ENCODE data around the gene CCDC7.

The CCDC7 gene

DNA sequence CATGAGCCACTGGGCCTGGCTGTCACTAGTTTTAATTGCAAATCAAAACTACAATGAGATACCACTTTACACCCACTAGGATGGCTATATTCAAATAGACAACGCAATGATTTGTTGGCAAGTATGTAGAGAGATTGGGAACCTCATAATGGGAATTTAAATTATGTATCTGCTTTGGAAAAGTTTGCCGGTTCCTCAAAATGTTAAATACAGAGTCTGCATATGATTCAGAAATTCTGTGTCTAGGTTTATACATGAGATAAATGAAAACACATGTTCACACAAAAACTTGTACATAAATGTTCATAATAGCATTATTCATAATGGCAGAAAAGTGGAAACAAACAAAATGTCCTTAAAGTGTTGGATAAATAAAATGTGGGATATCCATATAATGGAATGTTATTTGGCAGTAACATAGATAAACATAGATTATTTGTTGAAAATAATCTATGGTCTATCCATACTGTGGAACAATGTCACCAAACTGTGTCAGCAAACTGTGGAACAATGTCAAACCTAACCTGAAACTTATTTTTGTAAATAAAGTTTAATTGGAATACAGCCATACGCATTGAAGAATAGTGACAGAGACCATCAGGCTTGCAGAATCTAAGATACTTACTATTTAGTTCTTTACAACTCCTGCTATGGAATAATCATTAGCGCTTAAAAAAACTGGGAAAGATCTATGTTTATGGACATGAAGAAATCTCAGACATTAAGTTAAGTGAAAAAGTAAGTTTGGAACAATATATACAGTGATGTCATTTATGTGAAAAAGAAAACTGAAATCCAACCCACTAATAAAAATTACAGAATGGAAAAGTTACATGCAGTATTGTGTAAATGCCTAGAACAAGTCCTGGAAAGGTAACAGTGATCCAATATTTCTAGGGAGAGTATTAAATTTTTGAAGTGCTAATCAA, 70.9 kb downstream of the CCDC7 start:
- H3K36me3 ChIP-seq (ENCODE audit: control insufficient read depth, insufficient read depth, low read length), result no peaks in the 10 kb centered on the region
- no peak overlapping the region for H2AFZ ChIP-seq
- no peak overlapping the region for H3K4me3 ChIP-seq (ENCODE audit: low read depth, low read length)
- TF ChIP-seq, protein P1, sequence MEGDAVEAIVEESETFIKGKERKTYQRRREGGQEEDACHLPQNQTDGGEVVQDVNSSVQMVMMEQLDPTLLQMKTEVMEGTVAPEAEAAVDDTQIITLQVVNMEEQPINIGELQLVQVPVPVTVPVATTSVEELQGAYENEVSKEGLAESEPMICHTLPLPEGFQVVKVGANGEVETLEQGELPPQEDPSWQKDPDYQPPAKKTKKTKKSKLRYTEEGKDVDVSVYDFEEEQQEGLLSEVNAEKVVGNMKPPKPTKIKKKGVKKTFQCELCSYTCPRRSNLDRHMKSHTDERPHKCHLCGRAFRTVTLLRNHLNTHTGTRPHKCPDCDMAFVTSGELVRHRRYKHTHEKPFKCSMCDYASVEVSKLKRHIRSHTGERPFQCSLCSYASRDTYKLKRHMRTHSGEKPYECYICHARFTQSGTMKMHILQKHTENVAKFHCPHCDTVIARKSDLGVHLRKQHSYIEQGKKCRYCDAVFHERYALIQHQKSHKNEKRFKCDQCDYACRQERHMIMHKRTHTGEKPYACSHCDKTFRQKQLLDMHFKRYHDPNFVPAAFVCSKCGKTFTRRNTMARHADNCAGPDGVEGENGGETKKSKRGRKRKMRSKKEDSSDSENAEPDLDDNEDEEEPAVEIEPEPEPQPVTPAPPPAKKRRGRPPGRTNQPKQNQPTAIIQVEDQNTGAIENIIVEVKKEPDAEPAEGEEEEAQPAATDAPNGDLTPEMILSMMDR (IDR thresholded peaks at IDR 0.05), result no peak
- H3K27ac ChIP-seq, result no peak overlapping the region
- H3K79me2 ChIP-seq, result no peaks in the 10 kb centered on the region
- H3K27me3 ChIP-seq (ENCODE audit: control insufficient read depth, insufficient read depth, low read length), result no peaks in the 10 kb centered on the region
- H3K4me2 ChIP-seq (ENCODE audit: low read length), result no peak overlapping the region
- H3K4me1 ChIP-seq, result no peaks in the 10 kb centered on the region
- H3K9me3 ChIP-seq (ENCODE audit: control insufficient read depth, low read length), result no peaks in the 10 kb centered on the region
- H3K9ac ChIP-seq, result no peak overlapping the region

GRCh38 chr10:32530231-32530630, 84.3 kb downstream of the CCDC7 start:
- Histone ChIP-seq H3K4me1 (no peaks in the 10 kb centered on the region), H3K36me3 (ENCODE audit: control insufficient read depth, insufficient read depth, low read length) (no peaks in the 10 kb centered on the region), H3K27ac (no peak overlapping the region), H3K9me3 (ENCODE audit: control insufficient read depth, low read length) (no peaks in the 10 kb centered on the region), H3K4me3 (ENCODE audit: low read depth, low read length) (no peak overlapping the region), H3K9ac (no peak overlapping the region), H3K4me2 (ENCODE audit: low read length) (no peak overlapping the region), H3K27me3 (ENCODE audit: control insufficient read depth, insufficient read depth, low read length) (no peaks in the 10 kb centered on the region), H3K79me2 (no peaks in the 10 kb centered on the region), H2AFZ (no peak overlapping the region)
- TF ChIP-seq, protein P1 (IDR thresholded peaks at IDR 0.05), result no peak

DNA sequence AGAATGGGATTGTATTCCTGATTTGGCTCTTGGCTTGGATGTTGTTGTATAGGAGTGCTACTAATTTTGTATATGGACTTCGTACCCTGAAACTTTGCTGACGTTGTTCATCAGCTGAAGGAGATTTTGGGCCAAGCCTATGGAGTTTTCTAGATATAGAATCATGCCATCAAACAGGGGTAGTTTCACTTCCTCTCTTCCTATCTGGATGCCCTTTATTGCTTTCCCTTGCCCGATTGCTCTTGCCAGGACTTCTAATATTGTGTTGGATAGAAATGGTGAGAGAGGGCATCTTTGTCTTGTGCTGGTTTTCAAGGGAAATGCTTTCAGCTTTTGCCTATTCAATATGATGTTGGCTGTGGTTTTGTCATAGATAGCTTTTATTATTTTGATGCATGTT, 92.3 kb downstream of the CCDC7 start:
- Histone ChIP-seq H3K9ac (no peak overlapping the region), H3K79me2 (no peaks in the 10 kb centered on the region), H3K4me2 (ENCODE audit: low read length) (no peak overlapping the region), H3K27ac (no peak overlapping the region), H2AFZ (no peak overlapping the region), H3K4me1 (no peaks in the 10 kb centered on the region), H3K27me3 (ENCODE audit: control insufficient read depth, insufficient read depth, low read length) (no peaks in the 10 kb centered on the region), H3K4me3 (ENCODE audit: low read depth, low read length) (no peak overlapping the region), H3K36me3 (ENCODE audit: control insufficient read depth, insufficient read depth, low read length) (no peaks in the 10 kb centered on the region), H3K9me3 (ENCODE audit: control insufficient read depth, low read length) (no peaks in the 10 kb centered on the region)
- TF ChIP-seq, protein P1 (IDR thresholded peaks at IDR 0.05), result no peak

DNA sequence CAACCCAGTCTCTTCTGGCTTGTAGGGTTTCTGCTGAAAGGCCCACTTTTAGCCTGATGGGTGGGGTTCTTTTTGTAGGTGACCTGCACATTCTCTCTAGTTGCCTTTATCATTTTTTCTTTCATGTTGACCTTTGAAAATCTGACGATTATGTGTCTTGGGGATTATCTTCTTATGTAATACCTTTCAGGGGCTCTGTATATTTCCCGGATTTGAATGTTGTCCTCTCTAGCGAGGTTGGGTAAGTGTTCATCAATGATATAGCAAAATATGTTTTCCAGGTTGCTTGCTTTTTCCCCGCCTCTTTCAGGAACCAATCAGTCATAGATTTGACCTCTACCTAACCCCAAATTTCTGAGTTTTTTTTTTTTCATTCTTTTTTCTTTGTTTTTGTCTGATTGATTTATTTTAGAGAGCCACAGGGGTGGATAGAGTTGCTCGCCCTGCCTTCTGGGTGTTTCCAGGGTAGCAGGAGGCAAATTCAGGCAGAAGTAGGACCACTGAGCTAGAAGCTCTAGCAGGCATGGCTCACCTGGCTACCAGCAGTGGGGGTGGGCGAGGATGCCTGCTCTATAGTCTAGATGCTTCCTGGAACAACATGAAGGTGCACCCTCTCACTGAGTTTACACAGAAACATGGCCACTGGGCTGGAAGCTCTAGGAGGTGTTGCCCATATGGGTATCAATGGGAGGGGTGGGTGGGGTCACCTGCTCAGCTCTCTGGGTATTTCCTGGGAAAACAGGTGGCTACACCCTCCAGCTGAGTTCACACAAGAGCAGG, 94.9 kb downstream of the CCDC7 start:
- Histone ChIP-seq H3K79me2 (no peaks in the 10 kb centered on the region), H3K36me3 (ENCODE audit: control insufficient read depth, insufficient read depth, low read length) (no peaks in the 10 kb centered on the region), H2AFZ (no peak overlapping the region), H3K4me3 (ENCODE audit: low read depth, low read length) (no peak overlapping the region), H3K27me3 (ENCODE audit: control insufficient read depth, insufficient read depth, low read length) (no peaks in the 10 kb centered on the region), H3K9me3 (ENCODE audit: control insufficient read depth, low read length) (no peaks in the 10 kb centered on the region), H3K9ac (no peak overlapping the region), H3K4me1 (no peaks in the 10 kb centered on the region), H3K27ac (no peak overlapping the region), H3K4me2 (ENCODE audit: low read length) (no peak overlapping the region)
- TF ChIP-seq, protein P1 (IDR thresholded peaks at IDR 0.05), result no peak

Measured in parathyroid adenoma (tissue), 2 donors.